ENCODE results near the gene RESP18.

The RESP18 gene
- total RNA-seq = 0 reads per million in 2 donors

DNA sequence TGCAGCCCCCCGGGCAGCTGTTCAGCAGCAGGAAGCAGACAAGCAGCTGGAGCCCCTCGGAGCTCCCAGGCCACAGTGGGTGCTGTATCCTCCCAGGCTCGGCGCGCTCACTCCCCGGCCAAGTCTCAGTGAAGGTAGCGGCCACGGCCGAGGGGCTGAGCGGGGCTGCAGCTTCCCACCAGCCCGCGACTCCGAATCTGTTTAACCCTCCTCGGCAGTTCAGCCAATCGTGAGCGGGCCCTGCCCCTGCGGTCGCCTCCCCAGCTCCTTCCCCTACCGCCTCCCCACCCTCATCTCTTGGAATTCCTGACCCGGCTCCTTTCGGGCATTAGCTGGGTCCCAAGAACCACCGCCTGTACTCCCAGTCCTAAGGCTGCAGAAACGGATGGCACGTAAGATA is at the start of gene RESP18:
RESP18 (minus strand) TSS at position 203 of the 400 bp plus-strand sequence.
- no peak for DNase-seq

DNA sequence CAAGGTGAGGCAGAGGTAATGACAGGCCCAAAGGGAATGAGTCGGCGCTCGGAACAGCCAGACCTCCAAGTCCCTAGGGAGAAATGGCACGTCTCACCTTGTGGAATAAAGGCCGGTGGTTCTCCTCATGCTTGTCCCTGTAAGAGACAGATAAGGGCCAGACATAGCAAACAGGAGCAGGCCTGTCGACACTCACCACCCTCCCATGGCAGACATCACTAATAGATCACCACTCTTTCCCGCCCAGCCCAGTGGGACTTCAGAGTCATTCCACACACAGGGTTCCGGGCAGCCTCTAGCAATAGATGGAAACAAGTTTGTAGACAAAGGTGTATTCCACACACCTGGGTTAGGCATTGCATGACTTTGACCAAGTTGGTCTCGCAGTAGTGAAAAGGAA is 48.9 kb upstream of the RESP18 start:
- DNase-seq = no peak

DNA sequence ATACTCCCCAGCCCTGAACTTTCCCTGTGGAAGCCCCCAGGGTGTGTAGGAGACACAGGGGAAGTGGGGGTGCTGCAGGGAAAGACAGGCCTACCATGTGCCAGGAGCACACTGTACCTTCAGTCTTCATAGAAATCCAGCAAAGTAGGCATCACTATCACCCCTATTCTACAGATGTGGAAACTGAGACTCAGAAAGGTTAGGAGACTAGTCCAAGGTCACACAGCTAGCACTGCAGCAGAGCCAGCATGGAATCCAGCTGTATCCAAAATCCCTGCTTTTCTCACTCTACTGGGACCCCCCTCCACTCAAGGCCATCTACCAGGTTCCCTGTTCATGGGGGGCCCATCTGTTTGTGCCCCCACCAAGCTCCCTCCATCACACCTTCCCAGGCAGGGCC is 48.4 kb upstream of the RESP18 start:
- no peak for DNase-seq

DNA sequence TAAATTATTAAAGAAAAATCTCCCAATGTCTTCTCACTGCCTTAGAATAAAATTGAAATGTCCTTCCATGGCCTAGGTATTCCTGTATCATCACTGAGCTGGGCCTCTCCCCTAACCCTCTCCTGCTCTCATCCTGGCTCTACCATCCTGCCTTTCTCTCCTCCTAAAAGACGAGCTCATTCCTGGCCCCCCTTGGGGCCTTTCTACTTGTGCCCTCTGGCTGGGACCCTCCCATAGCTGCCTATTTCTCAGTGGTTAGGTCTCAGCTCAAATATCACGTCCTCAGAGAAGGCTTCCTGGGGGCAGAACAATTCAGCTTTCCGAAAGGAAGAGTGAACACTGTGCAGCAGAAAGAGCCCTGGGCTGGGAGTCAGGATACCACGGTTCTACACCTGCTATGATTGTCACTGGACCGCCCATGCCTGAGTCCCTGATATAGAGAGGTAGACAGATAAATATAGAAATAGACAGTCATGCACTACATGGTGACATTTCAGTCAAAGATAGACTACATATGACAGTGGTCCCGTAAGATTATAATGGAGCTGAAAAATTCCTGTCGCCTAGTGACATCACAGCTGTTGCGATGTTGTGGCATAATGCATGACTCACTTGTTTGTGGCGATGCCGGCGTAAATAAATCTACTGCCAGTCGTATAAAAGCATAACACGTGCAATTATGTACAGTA is 45.8 kb upstream of the RESP18 start:
- DNase-seq = no peak

DNA sequence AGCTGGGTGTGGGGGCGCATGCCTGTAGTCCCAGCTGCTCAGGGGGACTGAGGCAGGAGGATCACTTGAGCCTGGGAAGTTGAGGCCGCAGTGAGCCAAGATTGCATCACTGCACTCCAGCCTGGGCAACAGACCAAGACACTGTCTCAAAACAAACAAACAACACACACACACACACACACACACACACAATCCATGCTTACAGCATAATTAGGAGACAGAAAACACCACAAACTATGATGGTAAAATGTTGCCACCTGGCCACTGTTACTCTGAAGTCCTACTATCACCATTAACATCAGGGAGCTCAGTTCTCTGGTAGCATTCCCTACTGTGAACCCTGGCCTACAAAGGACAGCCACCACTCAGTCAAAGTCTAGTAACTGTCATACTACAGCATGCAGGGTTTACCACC is 36.9 kb upstream of the RESP18 start:
- DNase-seq = no peak

DNA sequence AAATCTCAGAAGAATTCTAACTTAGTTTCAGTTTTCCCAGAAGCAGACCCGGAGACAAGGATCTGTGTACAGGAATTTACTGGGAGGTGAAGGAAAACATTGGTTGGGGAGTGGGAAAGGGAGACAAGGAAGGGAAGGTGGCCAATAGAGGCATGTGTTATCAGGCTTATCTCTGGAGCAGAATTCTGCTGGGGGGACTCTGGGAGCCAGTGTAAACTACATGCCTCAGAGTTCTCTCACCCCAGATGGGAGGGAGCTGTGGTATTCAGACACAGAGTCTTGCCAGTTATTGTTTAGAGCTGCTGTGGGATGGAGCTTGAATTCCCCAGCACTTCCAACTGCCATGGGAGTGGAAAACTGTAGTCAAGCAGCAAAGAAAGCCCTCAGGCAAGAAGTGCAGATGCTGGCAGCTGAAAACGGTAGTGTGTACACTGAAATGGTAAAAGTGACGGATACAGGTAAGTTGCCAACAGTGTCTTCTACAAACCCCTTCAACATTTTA is 36.2 kb upstream of the RESP18 start:
- DNase-seq = no peak

DNA sequence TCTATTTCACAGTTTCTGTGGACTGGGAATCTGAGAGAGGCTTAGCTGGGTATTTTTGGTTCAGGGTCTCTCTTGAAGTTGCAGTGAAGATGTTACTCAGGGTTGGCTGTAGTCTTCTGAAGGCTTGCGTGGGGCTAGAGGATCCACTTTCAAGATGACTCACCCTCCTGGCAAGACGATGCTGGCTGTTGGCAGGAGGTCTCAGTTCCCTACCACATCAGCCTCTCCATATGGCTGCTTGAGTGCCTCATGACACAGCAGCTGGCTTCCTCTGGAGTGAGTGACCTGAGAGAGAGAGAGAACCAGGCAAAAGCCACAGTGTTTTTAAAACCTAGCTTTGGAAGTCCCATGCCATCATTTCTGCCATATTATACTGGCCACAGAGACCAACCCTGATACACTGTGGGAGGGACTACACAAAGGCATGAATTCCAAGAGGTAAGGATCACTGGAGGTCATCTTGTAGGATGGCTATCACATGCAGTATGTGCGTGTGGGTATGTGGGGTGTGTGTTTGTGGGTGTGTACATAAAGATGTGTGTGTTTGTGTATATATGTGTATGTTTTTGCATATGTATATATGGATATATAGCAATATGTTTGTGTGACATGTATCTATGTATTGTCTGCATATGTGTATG is 30.1 kb upstream of the RESP18 start:
- no peak for DNase-seq

DNA sequence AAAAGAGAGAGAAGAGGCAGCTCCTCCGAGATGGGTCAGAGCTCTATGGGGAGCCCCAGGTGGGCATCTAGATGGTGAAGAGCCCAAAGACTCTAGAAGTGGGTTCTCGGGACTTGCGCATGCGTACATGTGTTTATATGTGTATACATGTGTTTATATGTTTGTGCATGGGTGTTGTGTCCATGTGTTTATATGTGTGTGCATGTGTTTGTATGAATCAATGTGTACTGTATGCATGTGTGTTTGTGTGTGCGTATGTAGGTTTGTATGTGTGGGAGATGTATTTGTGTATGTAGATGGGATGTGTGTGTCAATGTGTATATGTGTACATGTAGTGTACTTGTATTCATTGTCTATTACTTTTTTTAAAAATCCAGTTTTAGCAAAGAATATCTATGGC is 29.5 kb upstream of the RESP18 start:
- no peak for DNase-seq

DNA sequence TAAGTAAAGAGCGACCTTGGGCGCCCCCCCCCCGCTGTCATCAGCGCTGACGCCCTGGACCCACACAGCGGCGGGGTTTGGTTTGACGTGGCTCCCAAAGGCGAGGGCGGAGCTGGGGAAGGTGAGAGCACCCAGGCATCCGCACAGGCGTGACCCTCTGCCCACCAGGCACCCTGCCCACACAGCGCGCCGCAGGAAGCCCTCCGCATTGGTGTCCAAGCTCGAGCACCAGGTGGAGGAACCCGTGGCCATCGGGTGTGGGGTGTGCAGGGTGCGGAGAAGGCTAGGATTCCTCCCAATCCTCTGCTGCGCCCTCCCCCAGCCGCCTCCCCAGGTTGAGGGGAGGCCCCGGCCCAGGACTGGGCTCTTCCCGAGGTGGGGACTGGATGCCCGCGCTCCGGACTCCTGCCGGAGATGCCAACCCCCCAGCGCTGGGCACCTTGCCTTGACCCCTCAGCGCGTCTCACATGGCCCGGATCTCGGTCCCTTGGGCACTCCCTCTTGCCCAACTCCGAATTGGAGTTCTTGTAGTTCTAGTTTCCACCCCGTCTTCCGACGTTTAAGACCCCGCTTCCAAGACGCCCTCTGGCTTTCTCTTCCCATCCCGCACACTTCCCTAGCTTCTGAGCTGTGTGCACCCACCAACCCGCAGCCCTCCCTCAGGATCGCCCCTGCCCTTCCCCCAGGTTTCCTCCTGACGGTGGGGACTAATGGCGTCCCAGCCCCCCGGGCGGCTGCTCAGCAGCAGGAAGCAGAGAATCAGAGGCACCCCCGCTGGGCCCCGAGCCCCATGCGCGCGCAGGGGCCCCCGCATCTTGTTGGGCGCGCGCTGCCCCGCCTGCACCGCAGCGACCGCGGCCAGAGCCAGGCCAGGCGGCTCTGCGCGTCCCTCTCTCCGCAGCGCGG is 25.9 kb upstream of the RESP18 start:
- no peak for DNase-seq

DNA sequence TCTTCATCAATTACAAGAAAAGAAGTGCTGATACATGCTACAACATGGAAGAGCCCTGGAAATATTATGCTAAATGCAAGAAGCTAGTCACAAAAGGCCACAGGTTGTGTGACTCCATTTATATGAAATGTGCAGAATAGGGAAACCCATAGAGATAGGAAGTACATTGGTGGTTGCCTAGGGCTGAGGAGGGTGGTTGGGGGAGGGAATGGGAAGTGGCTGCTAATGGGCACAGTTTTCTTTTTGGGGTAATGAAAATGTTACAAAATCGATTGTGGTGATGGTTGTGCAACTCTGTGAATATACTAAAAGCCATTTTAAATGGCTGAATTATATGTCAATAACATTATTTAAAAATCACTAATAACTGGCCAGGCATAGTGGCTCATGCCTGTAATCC is 24.3 kb upstream of the RESP18 start:
- DNase-seq = no peak

DNA sequence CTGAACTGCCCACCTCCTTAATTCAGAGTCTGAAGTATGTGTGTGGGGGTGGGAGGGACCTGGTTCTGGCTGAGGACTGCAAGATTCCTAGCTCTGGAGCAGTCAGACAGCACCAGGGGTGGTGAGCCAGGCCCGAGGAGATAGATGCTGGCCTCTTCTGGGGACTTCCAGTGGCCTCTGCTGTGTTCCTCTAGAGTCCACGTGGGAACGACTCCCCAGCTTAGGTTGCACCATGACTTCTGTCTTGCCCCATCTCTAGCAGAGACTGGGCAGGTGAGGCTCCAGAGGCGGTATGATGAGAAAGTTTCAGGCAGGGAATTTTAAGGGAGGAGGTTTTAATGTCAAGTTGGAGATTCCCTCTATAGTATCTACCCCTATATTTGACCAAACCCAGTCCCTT is 22.0 kb upstream of the RESP18 start:
- DNase-seq = no peak

DNA sequence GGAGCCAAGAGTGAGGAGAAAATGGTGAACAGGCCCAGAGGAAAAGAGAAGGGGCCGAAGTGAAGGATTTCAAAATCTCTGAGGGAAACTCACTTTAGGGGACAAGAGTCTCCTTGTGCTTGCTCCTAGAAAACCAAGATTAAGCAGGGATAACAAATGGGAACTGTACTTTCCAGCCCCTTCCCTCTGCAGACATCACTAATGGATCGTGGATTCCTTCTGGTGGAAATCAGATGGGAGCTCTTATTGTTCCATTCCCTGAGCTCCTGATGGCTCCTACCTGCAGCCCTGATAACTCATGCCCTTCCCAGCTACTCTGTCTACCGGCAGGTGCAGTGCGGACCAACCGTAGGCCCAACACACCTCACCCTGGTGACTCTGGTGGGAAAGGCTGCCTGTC is 20.6 kb upstream of the RESP18 start:
- no peak for DNase-seq

DNA sequence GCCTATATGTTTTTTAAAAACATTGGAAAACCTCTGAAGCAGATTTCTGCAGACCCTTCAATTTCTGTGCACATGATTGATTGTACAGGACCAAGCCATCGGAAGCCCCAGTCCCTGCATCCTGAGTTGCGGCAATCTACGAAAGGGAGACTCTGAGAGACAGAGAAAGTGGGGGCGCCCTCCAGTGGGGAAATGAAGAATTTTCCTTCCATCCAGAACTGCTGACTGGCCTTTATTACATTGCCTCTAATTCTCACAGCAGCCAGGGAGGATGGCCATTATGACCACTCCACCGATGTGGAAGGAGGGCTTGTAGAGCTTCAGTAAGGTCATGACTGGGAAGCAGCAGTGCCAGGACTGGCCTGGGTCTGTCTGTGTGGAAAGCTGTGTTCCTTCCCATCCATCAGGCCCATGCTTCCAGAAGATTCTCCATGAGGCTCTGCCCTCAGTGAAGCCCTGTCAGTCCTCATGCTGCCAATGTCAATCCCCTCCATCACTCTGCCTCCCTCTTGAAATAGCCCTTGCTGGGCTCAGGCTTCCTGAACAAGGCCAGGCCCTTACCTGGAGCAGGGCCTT is 20.0 kb upstream of the RESP18 start:
- no peak for DNase-seq

DNA sequence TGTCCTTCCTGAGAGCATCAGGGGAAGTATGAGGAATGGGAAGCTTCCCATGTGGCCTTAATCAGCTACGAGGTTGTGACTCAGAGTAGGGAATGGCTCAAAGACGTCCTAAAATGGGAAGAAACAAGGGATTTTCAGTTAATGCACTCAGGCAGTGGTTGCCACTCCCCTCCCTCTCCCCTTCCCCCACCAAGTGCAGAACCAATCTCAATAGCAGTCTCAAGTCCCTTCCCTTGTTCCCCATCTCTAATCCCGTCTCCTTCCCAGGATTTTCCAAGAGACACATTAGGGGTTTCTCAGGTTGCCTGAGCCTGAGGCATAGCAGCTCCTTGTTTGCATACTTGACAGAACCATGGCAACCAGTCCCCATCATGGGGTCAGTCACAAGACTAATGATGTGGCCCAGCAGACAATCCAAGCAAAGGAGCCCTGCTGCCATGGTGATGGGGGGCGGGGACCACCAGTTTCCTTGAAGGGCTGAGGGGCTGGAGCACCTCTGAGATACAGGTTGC is 18.2 kb upstream of the RESP18 start:
- no peak for DNase-seq

DNA sequence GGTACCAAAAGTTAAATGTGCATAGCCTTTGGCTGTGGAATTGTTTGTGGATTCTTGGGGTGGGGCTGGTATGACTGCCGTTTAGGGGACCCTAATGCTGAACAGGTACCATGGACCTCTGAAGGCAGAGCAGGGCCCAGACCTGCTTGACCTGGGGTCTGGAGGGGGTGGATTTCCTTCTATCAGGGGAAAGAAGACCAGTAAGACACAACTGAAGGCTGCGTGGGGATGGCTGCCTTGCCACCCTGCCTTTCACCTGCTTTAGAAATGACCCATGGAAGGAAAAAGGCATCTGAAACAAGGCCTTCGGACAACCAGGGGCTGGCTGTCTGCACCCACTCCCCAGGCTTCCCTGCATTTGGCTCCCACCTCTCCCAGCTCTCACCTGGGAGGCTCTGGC is 17.7 kb upstream of the RESP18 start:
- no peak for DNase-seq

DNA sequence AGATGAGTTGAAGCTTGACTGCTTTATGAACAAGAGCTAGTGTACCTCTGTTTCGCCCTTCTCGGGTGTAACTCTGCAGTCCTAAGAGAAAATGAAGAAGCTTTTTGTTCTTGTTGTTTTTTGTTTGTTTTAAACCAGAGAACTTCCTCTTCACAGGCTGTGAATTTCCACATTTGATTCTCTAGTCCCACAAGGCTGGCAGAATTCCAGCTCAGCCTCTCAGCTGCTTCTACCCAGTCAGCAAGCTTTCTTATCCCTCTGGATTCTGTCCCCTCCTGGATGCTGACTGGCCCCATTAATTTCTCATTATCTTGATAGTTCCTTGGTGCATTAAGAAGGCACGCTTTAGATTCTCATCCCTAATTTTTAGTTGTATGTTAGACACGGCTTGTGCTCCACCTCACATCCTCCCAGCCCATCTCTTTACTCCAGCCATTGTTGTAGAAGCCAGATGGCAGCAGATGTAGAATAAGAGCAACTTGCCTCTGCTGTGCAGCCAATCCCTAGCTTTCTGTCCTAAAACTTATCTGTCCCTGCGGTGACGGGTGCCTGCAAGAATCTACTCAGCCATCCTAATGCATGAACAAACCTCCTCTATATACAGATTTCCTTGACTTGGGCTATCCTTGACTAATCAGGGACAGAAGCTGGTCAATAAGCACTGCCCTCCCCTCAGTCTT is 12.3 kb upstream of the RESP18 start:
- no peak for DNase-seq

DNA sequence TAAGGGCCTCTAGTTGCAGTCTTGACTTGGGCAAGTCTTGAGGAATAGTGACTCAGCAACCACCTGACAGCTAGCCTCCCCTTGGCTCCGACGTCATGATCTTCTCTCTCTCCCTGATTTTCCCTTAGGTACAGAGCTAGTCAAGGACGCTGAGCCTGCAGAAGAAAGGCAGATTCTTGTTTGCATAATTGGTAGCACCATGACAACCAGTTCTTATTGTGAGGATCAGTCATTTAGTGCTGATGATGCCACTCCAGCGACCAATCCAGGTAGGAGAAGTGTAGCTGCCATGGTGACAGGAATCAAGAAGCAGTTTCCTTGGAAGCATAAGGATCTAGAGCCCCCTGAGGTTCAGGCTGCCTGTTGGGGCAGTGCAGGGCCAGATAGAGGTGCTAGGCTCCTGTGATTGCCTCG is 2.8 kb upstream of the RESP18 start:
- no peak for DNase-seq

DNA sequence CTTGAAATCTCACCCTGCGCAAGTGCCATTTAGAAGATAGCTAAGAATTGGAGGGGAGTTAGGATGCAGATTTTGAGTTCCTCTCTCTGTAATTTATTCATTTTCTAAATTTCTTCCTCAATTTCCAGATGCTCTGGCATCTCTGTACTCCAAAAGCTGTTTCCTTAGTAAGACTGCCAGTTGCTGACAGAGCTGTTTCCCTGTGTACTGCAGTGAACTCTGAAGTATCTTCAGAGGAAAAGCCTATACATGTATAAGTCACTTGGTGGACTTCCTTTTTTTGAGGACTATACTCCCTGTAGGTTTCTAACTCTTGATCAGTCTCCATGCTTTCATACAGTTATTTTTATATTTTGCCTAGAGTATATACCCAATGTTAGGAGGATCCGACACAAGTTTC is 1.5 kb upstream of the RESP18 start:
- DNase-seq = no peak

DNA sequence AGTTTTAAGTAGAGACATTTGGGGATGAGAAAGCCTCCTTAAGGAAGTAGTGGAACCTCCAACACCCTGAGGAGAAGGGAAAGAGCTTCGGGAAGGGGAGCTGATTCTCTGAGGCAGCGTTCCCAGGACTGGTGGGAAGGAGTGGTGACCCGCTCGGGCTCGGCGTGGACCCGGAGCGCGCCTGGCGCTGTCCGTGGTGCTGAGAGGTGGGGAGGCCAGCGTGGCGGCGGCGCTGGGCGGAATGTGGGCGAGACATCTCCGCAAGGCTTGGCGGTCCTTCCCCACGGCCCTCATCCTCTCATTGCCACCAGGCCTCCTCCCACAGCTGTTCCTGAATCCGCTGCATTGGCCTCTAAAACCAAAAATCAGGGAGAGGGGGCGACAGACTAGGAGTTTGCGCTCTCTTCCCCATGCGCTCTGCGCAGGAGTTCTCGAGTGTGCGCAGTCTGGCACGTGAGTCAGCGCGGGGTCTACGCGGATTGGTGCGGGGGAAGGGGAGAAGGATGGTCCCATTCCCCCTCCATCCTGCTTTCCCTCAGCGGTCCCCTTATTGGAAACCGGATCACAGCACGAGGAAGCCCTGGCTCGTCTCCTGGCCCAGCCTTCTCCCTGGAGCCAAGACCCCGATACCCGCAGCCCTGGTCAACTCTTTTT is 857 bp downstream of the RESP18 start:
- no peak for DNase-seq

DNA sequence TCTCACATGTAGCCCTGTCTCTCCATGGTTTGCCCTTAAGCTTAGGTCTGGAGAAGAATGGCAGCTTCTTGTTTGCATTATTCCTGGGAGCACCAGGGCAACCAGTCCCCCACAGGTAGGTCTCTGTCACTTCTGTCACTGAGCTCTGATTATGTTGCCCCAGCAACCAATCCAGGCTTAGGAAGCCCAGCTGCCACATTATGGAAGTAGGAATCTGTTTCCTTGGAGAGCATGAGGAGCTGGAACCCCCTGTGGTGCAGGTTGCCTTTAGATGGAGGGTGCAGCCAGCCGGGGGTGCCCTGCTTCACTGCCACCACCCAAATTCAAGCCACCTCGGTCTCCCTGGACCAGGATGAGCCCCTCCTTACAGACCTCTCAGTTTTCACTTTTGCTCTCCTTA is 4.8 kb downstream of the RESP18 start:
- DNase-seq = no peak

DNA sequence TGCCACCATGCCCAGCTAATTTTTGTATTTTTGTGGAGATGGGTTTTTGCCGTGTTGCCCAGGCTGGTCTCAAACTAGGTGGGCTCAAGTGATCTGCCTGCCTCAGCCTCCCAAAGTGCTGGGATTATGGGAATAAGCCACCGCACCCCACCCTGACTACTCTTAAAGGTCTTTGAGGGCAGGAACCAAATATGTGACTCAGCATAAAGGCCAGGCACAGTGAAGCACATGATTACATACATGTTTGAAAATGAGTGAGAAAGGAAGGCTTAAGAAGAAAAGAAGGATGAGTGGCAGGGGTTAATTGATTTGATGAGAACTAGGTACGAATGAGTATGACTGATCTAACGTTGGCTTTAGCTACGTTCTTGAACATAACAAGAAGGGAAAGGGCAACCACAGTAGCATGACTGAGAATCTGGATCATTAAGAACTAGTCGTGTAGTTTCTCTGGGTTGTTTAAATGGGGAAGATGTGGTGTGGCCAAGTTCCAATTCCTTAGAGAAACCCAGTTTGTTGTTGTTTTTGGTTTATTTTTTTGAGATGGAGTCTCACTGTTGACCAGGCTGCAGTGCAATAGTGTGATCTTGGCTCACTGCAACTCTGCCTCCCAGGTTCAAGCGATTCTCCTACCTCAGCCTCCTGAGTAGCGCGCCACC is 6.8 kb downstream of the RESP18 start:
- no peak for DNase-seq

All from activated gamma-delta T cell (primary cell).